Endothelial cell of umbilical vein (primary cell): ENCODE measurements around the gene ABCC4. TPM values are rescaled to one million over a fixed set of nuclear protein-coding genes. Genes with fewer than 3 reads are reported as not detected.

Experiments
- BruUV-seq: library from RNA; stranded (reverse); fragments of 400-500 nt; replicated peaks from 2 replicates; lab custom pipeline; 2021; lab: Mats Ljungman, UMichigan
- CTCF ChIA-PET: fragments of 300-600, 350-600 bp; sonication (Branson Sonifier 250); formaldehyde crosslinking; loops from one replicate; lab custom pipeline; 2021; ENCODE audit warnings: antibody characterized with exemption, inconsistent platforms; lab: Charles Lee
- POLR2A ChIA-PET: fragments of 300-600, 350-600 bp; sonication (Branson Sonifier 250); formaldehyde crosslinking; loops from one replicate; lab custom pipeline; 2021; ENCODE audit warnings: antibody characterized with exemption, inconsistent platforms; lab: Charles Lee
- DNase-seq: peaks from one replicate; pipeline ENCODE4 v3.0.0-alpha.2; 2011; ENCODE audit warnings: low read depth, low spot score
- FAIRE-seq: peaks from 2 replicates; lab custom pipeline; 2011; peaks lifted over from hg19 to GRCh38; lab: Jason Lieb, UNC
- H2AFZ ChIP-seq: 2 replicates; pipeline ENCODE4 v1.6.0; 2012; ENCODE audit warnings: low read depth, low read length, control low read depth, inconsistent platforms
- H3K27ac ChIP-seq: 2 replicates; pipeline ENCODE4 v1.5.1; 2011; ENCODE audit warnings: low read depth, mild to moderate bottlenecking, control low read depth, low read length, moderate library complexity; ENCODE audit not compliant: insufficient read depth
- H3K27me3 ChIP-seq, 2 experiments: 2 replicates each; pipeline versions ENCODE4 v1.6.0 to v1.6.1; 2011; ENCODE audit warnings: low read length in 2 of 2, mixed read lengths in 1 of 2; ENCODE audit not compliant: control insufficient read depth in 2 of 2, insufficient read depth in 2 of 2
- H3K36me3 ChIP-seq, 2 experiments: 2 replicates in 1 of 2; 3 replicates in 1 of 2; pipeline ENCODE4 v1.5.1; 2011; ENCODE audit warnings: low read length in 2 of 2, mild to moderate bottlenecking in 1 of 2, moderate library complexity in 1 of 2; ENCODE audit not compliant: control insufficient read depth in 2 of 2, insufficient read depth in 2 of 2; ENCODE audit errors: extremely low read depth in 1 of 2
- H3K4me1 ChIP-seq: 3 replicates; pipeline ENCODE4 v1.5.1; 2011; ENCODE audit warnings: mild to moderate bottlenecking, low read length; ENCODE audit not compliant: control insufficient read depth, insufficient read depth; ENCODE audit errors: extremely low read depth
- H3K4me2 ChIP-seq: 2 replicates; pipeline ENCODE4 v1.6.1; 2011; ENCODE audit warnings: low read length, control low read depth, mixed read lengths; ENCODE audit not compliant: insufficient read depth
- H3K4me3 ChIP-seq, 3 experiments: fragments of 200-600 bp in 1 of 3; sonication (generic), shearing (Covaris generic) in 1 of 3; replicated peaks in 1 of 3; 2 replicates each; pipeline ENCODE4 v1.5.1; 2011 to 2016; ENCODE audit warnings: control low read depth in 3 of 3, low read length in 3 of 3, mild to moderate bottlenecking in 2 of 3, inconsistent platforms in 1 of 3, low read depth in 1 of 3, moderate library complexity in 1 of 3; ENCODE audit not compliant: insufficient read depth in 1 of 3
- H3K79me2 ChIP-seq: 2 replicates; pipeline ENCODE4 v1.6.0; 2012; ENCODE audit warnings: low read length, inconsistent platforms; ENCODE audit not compliant: control insufficient read depth, insufficient read depth
- H3K9ac ChIP-seq: replicated peaks from 2 replicates; pipeline ENCODE3; 2011; ENCODE audit warnings: low read length, control low read depth; ENCODE audit not compliant: insufficient read depth; ENCODE audit errors: extremely low read depth
- H3K9me1 ChIP-seq: replicated peaks from 3 replicates; pipeline ENCODE4 v1.6.0; 2011; ENCODE audit warnings: mild to moderate bottlenecking, low read length; ENCODE audit not compliant: control insufficient read depth, insufficient read depth; ENCODE audit errors: extremely low read depth
- H3K9me3 ChIP-seq: replicated peaks from 2 replicates; pipeline ENCODE4 v1.5.1; 2012; ENCODE audit warnings: low read length, inconsistent platforms; ENCODE audit not compliant: control insufficient read depth, insufficient read depth
- H4K20me1 ChIP-seq: replicated peaks from 2 replicates; pipeline ENCODE3; 2011; ENCODE audit warnings: mild to moderate bottlenecking, low read length; ENCODE audit not compliant: control insufficient read depth, insufficient read depth; ENCODE audit errors: extremely low read depth
- EZH2 ChIP-seq: IDR thresholded peaks from 2 replicates; pipeline ENCODE4 v1.6.1; 2012; ENCODE audit warnings: borderline replicate concordance, low read depth, mild to moderate bottlenecking, moderate library complexity, low read length, inconsistent platforms; ENCODE audit not compliant: severe bottlenecking
- FOS ChIP-seq: IDR thresholded peaks from 2 replicates; pipeline ENCODE4 v1.6.1; 2011; ENCODE audit warnings: mild to moderate bottlenecking, low read length, moderate library complexity, borderline replicate concordance; ENCODE audit not compliant: insufficient read depth
- GATA2 ChIP-seq: IDR thresholded peaks from 2 replicates; pipeline ENCODE4 v1.7.0; 2011; ENCODE audit warnings: low read depth, mild to moderate bottlenecking, moderate library complexity, mixed read lengths, low read length; ENCODE audit not compliant: insufficient read length, insufficient read depth
- JUN ChIP-seq: IDR thresholded peaks from 2 replicates; pipeline ENCODE4 v1.6.1; 2011; ENCODE audit warnings: borderline replicate concordance, low read depth; ENCODE audit not compliant: insufficient read length, insufficient read depth
- MYC ChIP-seq: IDR thresholded peaks from one replicate; pipeline ENCODE4 v1.6.1; 2011; ENCODE audit warnings: mild to moderate bottlenecking, low read depth, low read length
- POLR2A ChIP-seq: IDR thresholded peaks from 2 replicates; pipeline ENCODE4 v1.6.1; 2012; ENCODE audit warnings: low read depth, mild to moderate bottlenecking, control low read depth, low read length
- POLR2AphosphoS5 ChIP-seq: IDR thresholded peaks from 2 replicates; pipeline ENCODE4 v1.6.1; 2012; ENCODE audit warnings: low read depth, mild to moderate bottlenecking, control low read depth, low read length, moderate library complexity; ENCODE audit not compliant: insufficient read depth
- dilution Hi-C: fragments of 300-500 bp; cut with MboI; formaldehyde crosslinking; loops from one replicate; pipeline ENCODE4 v1.15.0; 2019; ENCODE audit warnings: low sequenced_read_pairs; ENCODE audit not compliant: extremely low pct_ligation_motif_present
- intact Hi-C: fragments of 100-400 bp; cut with micrococcal nuclease; formaldehyde crosslinking; loops from one replicate; pipeline ENCODE4 v1.10.0; 2022
- polyA plus RNA-seq, 4 experiments: library from polyadenylated mRNA; depleted of rRNA in 3 of 4; stranded (reverse) in 3 of 4; unstranded in 1 of 4; fragments of >200 nt; gene quantifications; 2 replicates each; pipeline versions ENCODE4 v1.2.1 to v1.2.3, GENCODE V29; 2011 to 2012; ENCODE audit warnings: missing spikeins in 1 of 4
- total RNA-seq: library from RNA; stranded (reverse); gene quantifications from 2 replicates; pipeline ENCODE4 v1.2.3, GENCODE V29; 2021
- TF ChIP-seq, protein P1 (sequence below), 2 donors: IDR thresholded peaks; 1 replicate in 1 of 2; 2 replicates in 1 of 2; pipeline ENCODE4 v1.5.1; 2011; ENCODE audit warnings: low read length in 2 of 2, mild to moderate bottlenecking in 2 of 2, moderate library complexity in 2 of 2, control low read depth in 1 of 2, inconsistent platforms in 1 of 2, low read depth in 1 of 2; ENCODE audit not compliant: insufficient read depth in 1 of 2; ENCODE audit errors: extremely low read depth in 1 of 2

The ABCC4 gene
- total and polyA plus RNA-seq, 2 donors (not counting 3 experiments of a cell fraction or from before 2014, with no cell fraction given): 9.2 to 15.9 TPM

DNA sequence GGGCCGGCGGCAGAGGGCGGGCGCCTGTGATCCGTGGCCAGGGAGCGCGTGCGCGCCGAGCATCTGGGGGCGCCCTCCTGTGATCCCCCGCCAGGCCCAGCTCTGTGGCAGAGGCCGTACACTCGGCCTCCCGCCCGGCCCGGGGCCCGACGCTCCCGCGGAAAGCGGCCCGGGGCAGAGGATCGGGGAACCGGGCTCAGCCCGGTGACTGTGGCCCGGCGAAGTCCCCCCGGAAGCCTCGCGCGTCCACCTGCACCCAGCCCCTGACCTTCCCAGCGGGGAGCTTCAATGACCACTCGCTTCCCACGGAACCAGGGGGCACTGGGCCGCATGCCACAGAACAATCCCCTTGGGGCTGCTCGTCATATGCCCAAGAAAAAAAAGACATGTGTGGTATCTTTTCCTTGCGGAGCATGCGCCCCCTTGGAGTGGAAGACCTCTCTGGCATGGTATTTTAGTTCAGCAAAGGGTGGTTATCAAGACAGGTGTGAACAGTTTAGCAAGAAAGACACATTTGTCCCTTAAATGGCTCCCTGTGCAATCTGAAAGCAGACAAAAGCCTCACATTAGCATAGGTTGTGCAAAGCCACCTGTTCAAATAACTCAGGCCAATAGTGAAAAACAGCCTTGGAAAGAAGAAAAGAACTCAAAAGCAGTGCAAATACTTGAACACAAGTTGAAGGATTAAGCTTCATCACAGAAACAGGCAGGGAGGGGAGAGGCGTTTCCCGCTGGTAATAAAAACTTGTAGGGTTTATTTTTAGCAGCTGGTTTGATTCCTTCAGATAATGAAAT is 298.0 kb downstream of the ABCC4 start:
- ChIA-PET CTCF (interaction anchor here (0.8 to 2.2 kb wide), 4 partner anchors 13 to 153 kb away, joined by 3 to 7 read pairs (median 4); no protein-coding TSS in a partner anchor), POLR2A (interaction anchor here (0.7 kb wide), 1 partner anchor 192 kb away, joined by 6 read pairs; no protein-coding TSS in a partner anchor)
- no peak for DNase-seq
- Histone ChIP-seq H3K27me3 (peaks cover 0 to 6% of the 10 kb centered on the region in 2 experiments), H3K4me1 (peaks cover 11% of the 10 kb centered on the region), H3K27ac (no peak overlapping the region), H2AFZ (peak overlapping the region; percentile 73), H3K4me2 (no peak overlapping the region), H3K9me3 (no peaks in the 10 kb centered on the region), H3K36me3 (no peaks in the 10 kb centered on the region), H3K4me3 (peak overlapping the region in 1 of 3 experiments; percentile 28), H3K9ac (no peak overlapping the region), H3K9me1 (no peaks in the 10 kb centered on the region), H3K79me2 (no peaks in the 10 kb centered on the region), H4K20me1 (no peaks in the 10 kb centered on the region)
- intact Hi-C loops: no loop called here
- no peak for FAIRE-seq
- dilution Hi-C loops: no loop called here
- no TSS peak for BruUV-seq
- TF ChIP-seq FOS (no peak), POLR2A (no peak), EZH2 (peak; percentile 31)

DNA sequence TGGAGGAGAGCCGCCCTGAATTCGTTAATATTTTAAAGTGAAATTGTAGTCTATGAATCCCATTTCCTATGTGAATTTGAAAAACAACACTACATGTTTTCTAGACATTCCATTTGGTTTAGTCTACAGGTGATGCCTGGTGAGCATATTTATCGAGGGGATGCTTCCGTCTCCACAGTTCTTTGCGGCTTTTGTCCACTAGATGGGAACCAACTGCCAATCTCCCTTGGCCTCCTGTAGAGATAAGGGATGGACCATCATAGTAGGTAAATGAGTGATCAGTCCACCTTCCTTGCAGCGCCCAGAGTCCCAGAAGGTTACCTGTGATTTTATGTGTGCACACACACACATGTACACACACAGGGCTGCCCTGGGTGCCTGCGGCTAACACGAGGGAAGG is 299.1 kb downstream of the ABCC4 start:
- H3K9ac ChIP-seq: no peak overlapping the region
- H3K9me1 ChIP-seq: no peaks in the 10 kb centered on the region
- H3K9me3 ChIP-seq: no peaks in the 10 kb centered on the region
- peaks cover 11% of the 10 kb centered on the region for H3K4me1 ChIP-seq
- BruUV-seq: no TSS peak
- CTCF ChIA-PET: interaction anchor here (2.2 kb wide), 1 partner anchor 14 kb away, joined by 7 read pairs; no protein-coding TSS in a partner anchor
- no peak overlapping the region for H3K4me3 ChIP-seq
- H3K27ac ChIP-seq: no peak overlapping the region
- H3K36me3 ChIP-seq: no peaks in the 10 kb centered on the region
- intact Hi-C loops (no loop called here), dilution Hi-C loops (no loop called here)
- no peak overlapping the region for H3K4me2 ChIP-seq
- H4K20me1 ChIP-seq: no peaks in the 10 kb centered on the region
- TF ChIP-seq POLR2A (no peak), MYC (no peak), POLR2AphosphoS5 (no peak), JUN (no peak), EZH2 (no peak), GATA2 (no peak), FOS (no peak)
- TF ChIP-seq, protein P1, sequence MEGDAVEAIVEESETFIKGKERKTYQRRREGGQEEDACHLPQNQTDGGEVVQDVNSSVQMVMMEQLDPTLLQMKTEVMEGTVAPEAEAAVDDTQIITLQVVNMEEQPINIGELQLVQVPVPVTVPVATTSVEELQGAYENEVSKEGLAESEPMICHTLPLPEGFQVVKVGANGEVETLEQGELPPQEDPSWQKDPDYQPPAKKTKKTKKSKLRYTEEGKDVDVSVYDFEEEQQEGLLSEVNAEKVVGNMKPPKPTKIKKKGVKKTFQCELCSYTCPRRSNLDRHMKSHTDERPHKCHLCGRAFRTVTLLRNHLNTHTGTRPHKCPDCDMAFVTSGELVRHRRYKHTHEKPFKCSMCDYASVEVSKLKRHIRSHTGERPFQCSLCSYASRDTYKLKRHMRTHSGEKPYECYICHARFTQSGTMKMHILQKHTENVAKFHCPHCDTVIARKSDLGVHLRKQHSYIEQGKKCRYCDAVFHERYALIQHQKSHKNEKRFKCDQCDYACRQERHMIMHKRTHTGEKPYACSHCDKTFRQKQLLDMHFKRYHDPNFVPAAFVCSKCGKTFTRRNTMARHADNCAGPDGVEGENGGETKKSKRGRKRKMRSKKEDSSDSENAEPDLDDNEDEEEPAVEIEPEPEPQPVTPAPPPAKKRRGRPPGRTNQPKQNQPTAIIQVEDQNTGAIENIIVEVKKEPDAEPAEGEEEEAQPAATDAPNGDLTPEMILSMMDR (IDR thresholded peaks at IDR 0.05; ENCODE audit: extremely low read depth in 1 of 2, insufficient read depth in 1 of 2, low read depth in 1 of 2, low read length in 2 of 2): no peak
- no peaks in the 10 kb centered on the region for H3K79me2 ChIP-seq
- no peak overlapping the region for H2AFZ ChIP-seq
- DNase-seq: no peak
- peaks cover 3 to 7% of the 10 kb centered on the region in 2 experiments for H3K27me3 ChIP-seq
- POLR2A ChIA-PET: no interaction called here
- no peak for FAIRE-seq
